NOMO-1 treated with DMSO at 0.1 percent for 48 hours (cell line): Measurements from ENCODE around the gene CCDC178.

Experiments used
- DNase-seq: peaks from one replicate; lab custom pipeline; 2025; ENCODE audit not compliant: unreplicated experiment; lab: John Stamatoyannopoulos, UW

Gene CCDC178

DNA sequence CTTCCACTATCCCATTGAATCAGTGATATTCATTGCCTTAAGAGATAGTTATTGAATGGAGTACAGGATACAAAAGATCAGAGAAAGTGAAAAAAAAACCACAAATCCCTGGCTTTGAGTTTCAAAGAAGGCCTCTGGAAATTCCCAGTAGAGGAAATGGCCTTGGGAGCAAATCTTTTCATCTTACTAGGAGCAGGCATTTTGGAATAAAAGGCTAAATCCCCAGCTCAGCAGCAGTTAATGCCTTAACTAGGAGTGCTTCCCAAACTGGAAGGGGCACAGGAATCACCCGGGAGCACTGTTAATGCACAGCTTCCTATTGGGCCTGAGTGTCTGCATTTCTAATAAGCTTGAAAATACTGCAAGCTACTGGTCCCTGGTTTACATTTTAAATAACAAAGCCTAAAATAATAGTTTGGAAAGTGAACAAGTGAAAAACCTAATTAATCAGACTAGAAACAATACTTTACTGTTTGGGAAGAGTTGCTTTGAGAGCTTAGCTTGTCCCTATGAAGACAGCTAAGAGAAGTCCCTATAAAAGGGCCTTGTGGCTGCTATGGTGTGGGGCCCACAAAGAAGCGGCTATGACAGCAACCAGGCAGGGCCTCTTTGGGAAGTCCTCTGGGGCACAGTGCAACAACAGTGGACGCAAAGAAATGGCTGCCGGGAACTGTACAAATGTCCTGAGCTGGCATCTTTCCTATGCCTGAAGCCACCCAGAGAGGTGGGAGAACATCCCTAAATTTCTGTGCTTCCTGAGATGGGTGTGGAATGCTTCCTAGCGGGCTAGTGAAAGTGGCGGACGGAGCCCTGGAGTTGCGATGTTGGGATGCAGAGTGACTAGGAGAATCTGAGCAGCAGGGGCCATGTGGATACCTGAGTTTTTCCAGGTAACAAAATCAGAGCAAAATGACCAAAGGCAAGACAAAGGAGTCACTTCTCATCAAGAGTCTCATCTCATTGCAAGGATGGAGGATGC is 550.6 kb downstream of the CCDC178 start:
- no peak for DNase-seq

DNA sequence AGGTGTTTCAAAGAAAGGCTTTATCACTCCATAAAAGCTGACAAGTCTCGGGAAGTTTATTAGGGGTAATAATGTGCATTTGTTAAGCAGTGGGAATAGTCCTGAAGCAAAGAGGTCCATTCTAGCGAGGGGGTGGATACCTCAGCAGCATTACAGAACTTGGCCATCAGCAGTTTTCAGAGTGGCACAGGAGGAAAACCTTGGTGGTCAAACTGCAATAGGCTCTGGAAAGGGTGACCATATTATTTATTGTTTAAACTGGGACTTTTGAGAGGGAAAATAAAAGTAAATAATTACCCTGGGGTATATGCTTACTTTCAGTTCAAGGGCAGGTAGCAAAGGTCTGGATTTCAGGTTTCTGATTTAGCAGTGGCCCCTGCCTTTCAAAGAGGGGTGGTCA is 552.2 kb downstream of the CCDC178 start:
- no peak for DNase-seq
